Measurements from ENCODE around the gene TMEM82. TPM values are rescaled to one million over a fixed set of nuclear protein-coding genes. Genes with fewer than 3 reads are reported as not detected.
A peak's percentile ranks its signal among the peaks of the same experiment; 100 is the strongest.

TMEM82 gene
- total RNA-seq, 2 experiments from 2014 or later = not detected

- POLR2A ChIA-PET = no interaction called here
- intact Hi-C loops (cut with DNase I, micrococcal nuclease) = no loop called here
Measured at GRCh38 chr1:15736892-15737261, 5.4 kb upstream of the TMEM82 start.

DNA sequence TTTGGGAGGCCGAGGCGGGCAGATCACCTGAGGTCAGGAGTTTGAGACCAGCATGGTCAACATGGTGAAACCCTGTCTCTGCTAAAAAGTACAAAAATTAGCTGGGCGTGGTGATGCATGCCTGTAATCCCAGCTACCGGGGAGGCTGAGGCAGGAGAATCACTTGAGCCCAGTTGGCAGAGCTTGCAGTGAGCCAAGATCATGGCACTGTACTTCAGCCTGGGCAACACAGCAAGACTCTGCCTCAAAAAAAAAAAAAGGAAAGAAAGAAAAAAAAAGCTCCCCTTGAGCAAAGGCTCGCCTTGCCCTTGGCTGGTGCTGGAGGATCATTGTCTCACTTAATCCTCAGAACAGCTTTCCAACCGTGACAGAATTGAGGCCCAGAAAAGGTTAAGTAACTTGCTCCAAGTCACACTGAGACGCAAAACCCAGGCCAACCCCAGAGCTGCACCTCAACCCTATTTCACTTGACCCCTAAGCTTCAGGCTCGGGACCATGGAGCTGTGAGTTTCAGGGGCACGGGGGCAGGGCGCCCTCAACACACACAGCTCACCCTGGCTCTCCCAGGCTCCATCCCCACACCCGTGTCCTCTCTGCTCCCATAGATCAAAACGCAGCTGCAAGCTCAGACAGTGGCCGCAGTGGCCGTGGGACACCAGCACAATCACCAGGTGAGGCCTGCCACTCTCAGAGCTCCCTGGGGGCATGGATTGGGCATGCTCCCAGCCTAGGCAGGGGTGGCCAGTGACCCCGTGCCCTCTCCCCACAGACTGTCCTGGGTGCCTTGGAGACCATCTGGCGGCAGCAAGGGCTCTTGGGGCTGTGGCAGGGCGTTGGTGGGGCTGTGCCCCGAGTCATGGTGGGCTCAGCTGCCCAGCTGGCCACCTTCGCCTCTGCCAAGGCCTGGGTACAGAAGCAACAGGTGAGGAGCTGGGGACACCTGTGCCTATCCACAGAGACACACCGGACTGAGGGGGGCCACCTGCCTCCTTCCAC, 4.7 kb upstream of the TMEM82 start:
- Mint-ChIP-seq H3K4me3 (no peak overlapping the region), H3K27ac (no peak overlapping the region), H3K36me3 (ENCODE audit: low read depth) (peaks cover 12% of the 10 kb centered on the region), H3K4me1 (ENCODE audit: low read depth) (peaks cover 6% of the 10 kb centered on the region), H3K9me3 (no peaks in the 10 kb centered on the region), H3K27me3 (no peaks in the 10 kb centered on the region)
- H3K4me3 ChIP-seq (ENCODE audit: low read length) = no peak overlapping the region
- no peaks in the 10 kb centered on the region for H3K9me3 ChIP-seq (ENCODE audit: control insufficient read depth in 1 of 2, insufficient read depth in 1 of 2, low read length in 2 of 2)
- no peak for ATAC-seq (ENCODE audit: poor library complexity)
- no peak for DNase-seq
- ChIA-PET POLR2A (no interaction called here), CTCF (no interaction called here)
- H3K27me3 ChIP-seq (ENCODE audit: control insufficient read depth in 1 of 2, insufficient read depth in 2 of 2, low read length in 2 of 2) = no peaks in the 10 kb centered on the region
- intact Hi-C loops (cut with DNase I, micrococcal nuclease) = no loop called here
- H3K36me3 ChIP-seq (ENCODE audit: insufficient read depth, low read length) = peaks cover 10% of the 10 kb centered on the region
- H3K4me1 ChIP-seq (ENCODE audit: insufficient read depth, low read length) = peaks cover 6% of the 10 kb centered on the region
- TF ChIP-seq CTCF (IDR thresholded peaks at IDR 0.05) = no peak
- no peak overlapping the region for H3K27ac ChIP-seq (ENCODE audit: low read depth in 1 of 2, low read length in 2 of 2)

More at GRCh38 chr1:15736892-15737261, 5.4 kb upstream of the TMEM82 start:
- Mint-ChIP-seq H3K27ac (no peak overlapping the region), H3K9me3 (no peaks in the 10 kb centered on the region), H3K4me1 (ENCODE audit: low read depth) (peaks cover 6% of the 10 kb centered on the region), H3K36me3 (ENCODE audit: low read depth) (peaks cover 18% of the 10 kb centered on the region), H3K4me3 (no peak overlapping the region), H3K27me3 (no peaks in the 10 kb centered on the region)
- no peaks in the 10 kb centered on the region for H3K27me3 ChIP-seq (ENCODE audit: control insufficient read depth in 1 of 2, insufficient read depth in 2 of 2, low read length in 2 of 2)
- H3K9me3 ChIP-seq (ENCODE audit: control insufficient read depth in 1 of 2, insufficient read depth in 1 of 2, low read length in 2 of 2) = no peaks in the 10 kb centered on the region
- TF ChIP-seq CTCF (IDR thresholded peaks at IDR 0.05) = no peak
- CTCF ChIA-PET = no interaction called here
- H3K36me3 ChIP-seq (ENCODE audit: insufficient read depth, low read length) = peaks cover 17% of the 10 kb centered on the region
- DNase-seq (no peak), ATAC-seq (ENCODE audit: poor library complexity) (no peak)
- H3K4me1 ChIP-seq (ENCODE audit: insufficient read depth, low read length) = peaks cover 6% of the 10 kb centered on the region
- H3K27ac ChIP-seq (ENCODE audit: low read depth in 1 of 2, low read length in 2 of 2) = no peak overlapping the region
- no peak overlapping the region for H3K4me3 ChIP-seq (ENCODE audit: low read length)

GRCh38 chr1:15738416-15739113, 3.7 kb upstream of the TMEM82 start:
- TF ChIP-seq CTCF (IDR thresholded peaks at IDR 0.05) = no peak
- no peaks in the 10 kb centered on the region for H3K27me3 ChIP-seq (ENCODE audit: control insufficient read depth in 1 of 2, insufficient read depth in 2 of 2, low read length in 2 of 2)
- Mint-ChIP-seq H3K36me3 (ENCODE audit: low read depth) (peaks cover 3% of the 10 kb centered on the region), H3K9me3 (no peaks in the 10 kb centered on the region), H3K27me3 (no peaks in the 10 kb centered on the region), H3K4me3 (no peak overlapping the region), H3K4me1 (ENCODE audit: low read depth) (peaks cover 6% of the 10 kb centered on the region), H3K27ac (peak overlapping the region; percentile 42)
- ChIA-PET CTCF (no interaction called here), POLR2A (no interaction called here)
- intact Hi-C loops (cut with DNase I, micrococcal nuclease) = no loop called here
- peaks cover 6% of the 10 kb centered on the region for H3K4me1 ChIP-seq (ENCODE audit: insufficient read depth, low read length)
- no peaks in the 10 kb centered on the region for H3K9me3 ChIP-seq (ENCODE audit: control insufficient read depth in 1 of 2, insufficient read depth in 1 of 2, low read length in 2 of 2)
- ATAC-seq (ENCODE audit: poor library complexity) (no peak), DNase-seq (no peak)
- no peak overlapping the region for H3K27ac ChIP-seq (ENCODE audit: low read depth in 1 of 2, low read length in 2 of 2)
- peaks cover 3% of the 10 kb centered on the region for H3K36me3 ChIP-seq (ENCODE audit: insufficient read depth, low read length)
- no peak overlapping the region for H3K4me3 ChIP-seq (ENCODE audit: low read length)

Measured in CD4-positive, alpha-beta T cell (primary cell).